Psoas muscle (tissue), 8 donors: ENCODE results near the gene ULK3. TPM values are rescaled to one million over a fixed set of nuclear protein-coding genes. Genes with fewer than 3 reads are reported as not detected.

Experiments used
- ATAC-seq, 4 donors: fragments of 200-7000 bp; cut with Tn5 transposase; one replicate each; pipeline ENCODE4 v1.9.1; 2020; ENCODE audit warnings: moderate library complexity in 3 of 4, mild to moderate bottlenecking in 2 of 4
- DNase-seq, 2 donors: peaks; one replicate each; pipeline ENCODE4 v3.0.0-alpha.2; 2020
- H3K27ac ChIP-seq: fragments of 200-600 bp; one replicate; pipeline ENCODE4 v1.8.0; 2022
- H3K27me3 ChIP-seq, 3 donors: fragments of 200-600 bp in 1 of 3; one replicate each; pipeline versions ENCODE4 v1.6.1 to v1.8.0; 2013 to 2022; ENCODE audit warnings: low read length in 2 of 3, mild to moderate bottlenecking in 2 of 3, moderate library complexity in 1 of 3; ENCODE audit not compliant: insufficient read depth in 3 of 3
- H3K36me3 ChIP-seq, 2 donors: fragments of 200-600 bp in 1 of 2; one replicate each; pipeline versions ENCODE4 v1.6.1 to v1.8.0; 2013 to 2022; ENCODE audit warnings: low read depth in 1 of 2, mild to moderate bottlenecking in 1 of 2, moderate library complexity in 1 of 2; ENCODE audit not compliant: insufficient read depth in 1 of 2
- H3K4me1 ChIP-seq: fragments of 200-600 bp; one replicate; pipeline ENCODE4 v1.8.0; 2022
- H3K4me3 ChIP-seq: fragments of 200-600 bp; one replicate; pipeline ENCODE4 v1.8.0; 2022; ENCODE audit warnings: mild to moderate bottlenecking
- H3K9me3 ChIP-seq: fragments of 200-600 bp; one replicate; pipeline ENCODE4 v1.8.0; 2022
- CTCF ChIP-seq: fragments of 200-600 bp; IDR thresholded peaks from one replicate; pipeline ENCODE4 v1.8.0; 2022; ENCODE audit warnings: antibody characterized with exemption
- WGBS, 3 donors: extraction: QIAGEN DNeasy Blood & Tissue Kit; methylation state at CpG; one replicate each; pipeline versions ENCODE4 v1.1.6 to v1.1.7; 2013; 5-methylcytosine and 5-hydroxymethylcytosine counted together
- intact Hi-C, 2 donors: fragments of 100-400 bp; cut with DNase I; formaldehyde crosslinking; loops; one replicate each; pipeline versions ENCODE4 v1.11.0 to v1.14.2; 2022
- polyA plus RNA-seq, 3 donors: library from polyadenylated mRNA; stranded (reverse); fragments of 200-250 nt; gene quantifications; one replicate each; pipeline ENCODE4 v1.2.3, GENCODE V29; 2013
- total RNA-seq, 4 donors: library from RNA; stranded (reverse); fragmentation: NEBNext Ultra II Directional in 2 of 4; extraction: Animal tissue kit (Norgen Biotek cat#: 25700) in 2 of 4; gene quantifications; one replicate each; pipeline versions ENCODE4 v1.2.1 to v1.2.4, GENCODE V29; 2021 to 2023
- donor health status: healthy with polysubstance abuse.
- donor health status: DM: no; HTN: no; CAD: no; lungs with moderate emphysema.
- donor health status: Bipolar disorder and iron deficiency.
- donor health status: healthy.
- donor health status: DM: yes; HTN: yes; CAD: no.
- donor health status: DM: no; HTN: no; CAD: no.
- donor health status: DM: no; HTN: no; CAD: no.
- donor health status: DM: yes; HTN: yes; CAD: no.

The ULK3 gene
- total and polyA plus RNA-seq, 7 donors: 17.7 to 43.5 (median 33.2) TPM

GRCh38 chr15:74821790-74822158 is 21.2 kb downstream of the ULK3 start:
- 72 to 79% (median 76%) methylated on average over 7 of the region's 7 CpGs for WGBS, 3 donors
- Histone ChIP-seq H3K36me3 (no peaks in the 10 kb centered on the region), H3K4me1 (no peaks in the 10 kb centered on the region), H3K9me3 (no peaks in the 10 kb centered on the region), H3K27me3 (peaks cover 0 to 3% (median 0%) of the 10 kb centered on the region in 3 donors), H3K4me3 (no peak overlapping the region), H3K27ac (no peak overlapping the region)
- ATAC-seq (no peak), DNase-seq (no peak)
- no peak for TF ChIP-seq CTCF
- intact Hi-C loops: no loop called here

- DNase-seq (no peak), ATAC-seq (no peak)
- Histone ChIP-seq H3K4me1 (no peaks in the 10 kb centered on the region), H3K4me3 (no peak overlapping the region), H3K27me3 (no peaks in the 10 kb centered on the region), H3K9me3 (no peaks in the 10 kb centered on the region), H3K27ac (no peak overlapping the region), H3K36me3 (no peaks in the 10 kb centered on the region)
- no peak for TF ChIP-seq CTCF
- intact Hi-C loops: no loop called here
- WGBS, 3 donors: 48 to 58% (median 53%) methylated on average over 11 of the region's 11 CpGs
These were observed 21.7 kb downstream of the ULK3 start for GRCh38 chr15:74821091-74821789.

DNA sequence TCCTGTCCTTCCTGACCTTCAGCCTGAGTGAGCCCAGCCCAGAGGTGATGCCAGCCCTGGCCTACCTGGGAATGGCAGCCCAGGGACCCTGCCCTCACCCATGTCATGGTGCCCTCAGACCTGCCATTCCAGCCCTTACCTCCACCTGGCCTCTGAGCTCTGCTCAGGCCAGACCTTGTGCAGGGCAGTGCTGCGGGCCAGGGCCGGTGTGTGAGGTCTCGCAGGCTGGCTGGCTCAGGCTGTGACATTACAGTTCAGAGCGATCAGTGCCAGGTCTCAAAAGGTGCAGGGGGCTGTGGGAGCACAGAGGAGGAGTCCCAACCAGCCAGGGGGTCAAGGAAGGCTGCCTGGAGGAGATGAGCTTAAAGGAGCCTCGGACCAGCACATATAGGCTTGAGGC is 22.9 kb downstream of the ULK3 start:
- WGBS, 3 donors: 83 to 89% (median 84%) methylated on average over 5 of the region's 5 CpGs
- DNase-seq (no peak), ATAC-seq (no peak)
- intact Hi-C loops: no loop called here
- H3K9me3 ChIP-seq: no peaks in the 10 kb centered on the region
- no peak for TF ChIP-seq CTCF
- H3K27ac ChIP-seq: no peak overlapping the region
- no peaks in the 10 kb centered on the region for H3K36me3 ChIP-seq
- no peaks in the 10 kb centered on the region for H3K27me3 ChIP-seq
- no peaks in the 10 kb centered on the region for H3K4me1 ChIP-seq
- H3K4me3 ChIP-seq: no peak overlapping the region

GRCh38 chr15:74817370-74817737 is 25.6 kb downstream of the ULK3 start:
- DNase-seq (peak; percentile 54 to 86), ATAC-seq (peak; percentile 87 to 96 (median 94))
- no peak overlapping the region for H3K4me3 ChIP-seq
- no peaks in the 10 kb centered on the region for H3K9me3 ChIP-seq
- WGBS, 3 donors: 12 to 14% (median 14%) methylated on average over 9 of the region's 9 CpGs
- peak overlapping the region; percentile 68 for H3K27ac ChIP-seq
- H3K27me3 ChIP-seq: no peaks in the 10 kb centered on the region
- peak; percentile 35 for TF ChIP-seq CTCF
- intact Hi-C loops: no loop called here
- no peaks in the 10 kb centered on the region for H3K4me1 ChIP-seq
- H3K36me3 ChIP-seq: no peaks in the 10 kb centered on the region
